HepG2 (cell line): ENCODE results near the gene HOXA1. TPM values are rescaled to one million over a fixed set of nuclear protein-coding genes. Genes with fewer than 3 reads are reported as not detected.

Source experiments
- ATAC-seq: fragments of 200-7000 bp; cut with Tn5 transposase; 3 replicates; pipeline ENCODE4 v1.9.1; 2020; ENCODE audit warnings: mild to moderate bottlenecking, moderate library complexity
- BruUV-seq: library from RNA; stranded (reverse); fragments of 400-500 nt; replicated peaks from 2 replicates; lab custom pipeline; 2021; lab: Mats Ljungman, UMichigan
- CTCF ChIA-PET: fragments of 300-600 bp; formaldehyde crosslinking; extraction: SDS; loops from one replicate; lab custom pipeline; 2021; ENCODE audit warnings: low total read pairs, inconsistent platforms, low intra/inter-chr PET ratio; lab: Yijun Ruan, JAX
- POLR2A ChIA-PET: fragments of 350-600 bp; sonication (Branson Sonifier 250); formaldehyde crosslinking; loops from one replicate; lab custom pipeline; 2020; ENCODE audit warnings: antibody characterized with exemption, inconsistent platforms; lab: Yijun Ruan, JAX
- DNase-seq: peaks from one replicate; pipeline ENCODE4 v3.0.0-alpha.2; 2015; ENCODE audit warnings: low spot score
- FAIRE-seq: peaks from 3 replicates; lab custom pipeline; 2011; peaks lifted over from hg19 to GRCh38; lab: Jason Lieb, UNC
- H2AFZ ChIP-seq: one replicate; pipeline ENCODE4 v1.6.1; 2011; ENCODE audit warnings: low read length, inconsistent platforms
- H3K27ac ChIP-seq: fragments of 300-600 bp; 3 replicates; pipeline ENCODE4 v1.8.0; 2011; ENCODE audit warnings: mixed run types, mild to moderate bottlenecking, mixed read lengths, low read length, inconsistent platforms; ENCODE audit not compliant: insufficient read depth; ENCODE audit errors: extremely low read length
- H3K27me3 ChIP-seq, 2 experiments: fragments of 200-600 bp in 1 of 2; 2 replicates in 1 of 2; 3 replicates in 1 of 2; pipeline versions ENCODE4 v1.6.0 to v1.8.0; 2011; ENCODE audit warnings: low read length in 2 of 2, mild to moderate bottlenecking in 2 of 2, moderate library complexity in 2 of 2, inconsistent platforms in 1 of 2; ENCODE audit not compliant: insufficient read depth in 2 of 2, control insufficient read depth in 1 of 2
- H3K36me3 ChIP-seq, 2 experiments: fragments of 200-600 bp in 1 of 2; replicated peaks in 1 of 2; 2 replicates in 1 of 2; 3 replicates in 1 of 2; pipeline versions ENCODE4 v1.5.1 to v1.8.0; 2011; ENCODE audit warnings: low read length in 2 of 2, inconsistent platforms in 1 of 2; ENCODE audit not compliant: insufficient read depth in 2 of 2, control insufficient read depth in 1 of 2
- H3K4me1 ChIP-seq: 2 replicates; pipeline ENCODE4 v1.5.1; 2012; ENCODE audit warnings: low read length, inconsistent platforms; ENCODE audit not compliant: insufficient read depth
- H3K4me2 ChIP-seq: 2 replicates; pipeline ENCODE4 v1.6.0; 2011; ENCODE audit warnings: low read depth, low read length, inconsistent platforms
- H3K4me3 ChIP-seq, 3 experiments: fragments of 200-600 bp in 1 of 3; sonication (generic), shearing (Covaris generic) in 1 of 3; replicated peaks in 1 of 3; 2 replicates each; pipeline ENCODE4 v1.5.1; 2011 to 2016; ENCODE audit warnings: low read length in 3 of 3, inconsistent platforms in 2 of 3, low read depth in 2 of 3, mild to moderate bottlenecking in 2 of 3, control low read depth in 1 of 3, mixed read lengths in 1 of 3; ENCODE audit not compliant: insufficient read depth in 1 of 3
- H3K79me2 ChIP-seq: one replicate; pipeline ENCODE4 v1.6.1; 2011; ENCODE audit warnings: low read length, inconsistent platforms; ENCODE audit not compliant: insufficient read depth
- H3K9ac ChIP-seq: 2 replicates; pipeline ENCODE4 v1.6.0; 2011; ENCODE audit warnings: mild to moderate bottlenecking, low read depth, low read length, inconsistent platforms; ENCODE audit not compliant: insufficient read depth
- H3K9me3 ChIP-seq: 2 replicates; pipeline ENCODE4 v1.5.1; 2012; ENCODE audit warnings: mild to moderate bottlenecking, low read length
- H4K20me1 ChIP-seq: 2 replicates; pipeline ENCODE4 v1.6.0; 2011; ENCODE audit warnings: inconsistent platforms, mild to moderate bottlenecking, low read length, moderate library complexity; ENCODE audit not compliant: insufficient read depth
- HCFC1 ChIP-seq: fragments of 150-350 bp; IDR thresholded peaks from 2 replicates; pipeline ENCODE4 v1.6.1; 2014; ENCODE audit warnings: low read depth, low read length
- HMG20B ChIP-seq: conservative IDR thresholded peaks from 2 replicates; pipeline ENCODE4 v1.6.1; 2016; ENCODE audit warnings: missing genetic modification reagents, missing compliant biosample characterization
- SIN3A ChIP-seq: IDR thresholded peaks from 2 replicates; pipeline ENCODE4 v1.6.1; 2011; ENCODE audit warnings: low read depth, mild to moderate bottlenecking, control low read depth, low read length, borderline replicate concordance
- SMAD3 ChIP-seq: sonication (generic); formaldehyde crosslinking; IDR thresholded peaks from 2 replicates; pipeline ENCODE4 v1.4.0; 2020; ENCODE audit warnings: missing genetic modification reagents
- ZNF20 ChIP-seq: sonication (generic); formaldehyde crosslinking; IDR thresholded peaks from 2 replicates; pipeline ENCODE4 v1.4.0; 2020; ENCODE audit warnings: mild to moderate bottlenecking, moderate library complexity, missing genetic modification reagents
- ZNF431 ChIP-seq: sonication (generic); formaldehyde crosslinking; IDR thresholded peaks from 2 replicates; pipeline ENCODE4 v1.9.0; 2022; ENCODE audit warnings: missing genetic modification reagents, low read depth, mild to moderate bottlenecking, borderline replicate concordance
- ZNF768 ChIP-seq: sonication (generic); formaldehyde crosslinking; IDR thresholded peaks from 2 replicates; pipeline ENCODE4 v1.4.0; 2020; ENCODE audit warnings: missing genetic modification reagents
- WGBS: methylation state at CpG from one replicate; pipeline ENCODE4 v1.1.6; 2017; ENCODE audit warnings: low lambda C conversion rate; 5-methylcytosine and 5-hydroxymethylcytosine counted together
- in situ Hi-C: cut with HindIII; loops from 2 replicates; pipeline ENCODE4 v1.10.0; 2017; ENCODE audit warnings: low pct_unique_long_range_greater_than_20kb; ENCODE audit not compliant: extremely low pct_ligation_motif_present
- intact Hi-C: fragments of 100-400 bp; cut with micrococcal nuclease; formaldehyde crosslinking; loops from one replicate; pipeline ENCODE4 v1.10.0; 2022; ENCODE audit not compliant: unreplicated experiment
- polyA plus RNA-seq, 8 experiments: library from polyadenylated mRNA; depleted of rRNA in 3 of 8; stranded (reverse) in 7 of 8; unstranded in 1 of 8; fragments of >200 nt; fragmentation: Illumina TruSeq in 4 of 8; extraction: Trizol in 4 of 8; gene quantifications; 2 replicates each; pipeline versions ENCODE4 v1.2.1 to v1.2.3, GENCODE V29; 2011 to 2016; ENCODE audit warnings: low read depth in 4 of 8, missing spikeins in 1 of 8, mixed read lengths in 1 of 8; ENCODE audit not compliant: insufficient read depth in 1 of 8
- total RNA-seq, 5 experiments: library from RNA; depleted of rRNA; stranded (reverse); fragments of >200 nt; fragmentation: Illumina TruSeq; extraction: Trizol; gene quantifications; 2 replicates each; pipeline ENCODE4 v1.2.3, GENCODE V29; 2016; ENCODE audit warnings: low read depth in 1 of 5
- TF ChIP-seq, protein P1 (sequence below): conservative IDR thresholded peaks from 2 replicates; pipeline ENCODE4 v1.6.1; 2018; ENCODE audit warnings: missing genetic modification reagents
- TF ChIP-seq, protein P2 (sequence below): sonication (generic); formaldehyde crosslinking; IDR thresholded peaks from 2 replicates; pipeline ENCODE4 v1.4.0; 2020; ENCODE audit warnings: mild to moderate bottlenecking, missing genetic modification reagents
- TF ChIP-seq, protein P3 (sequence below): sonication (generic); formaldehyde crosslinking; IDR thresholded peaks from 2 replicates; pipeline ENCODE4 v1.4.0; 2020; ENCODE audit warnings: missing genetic modification reagents

The HOXA1 gene
- total and polyA plus RNA-seq, 2 of the 13 experiments (the other 11 are each of a cell fraction or from before 2014, with no cell fraction given) = 0.18 to 0.20 TPM

DNA sequence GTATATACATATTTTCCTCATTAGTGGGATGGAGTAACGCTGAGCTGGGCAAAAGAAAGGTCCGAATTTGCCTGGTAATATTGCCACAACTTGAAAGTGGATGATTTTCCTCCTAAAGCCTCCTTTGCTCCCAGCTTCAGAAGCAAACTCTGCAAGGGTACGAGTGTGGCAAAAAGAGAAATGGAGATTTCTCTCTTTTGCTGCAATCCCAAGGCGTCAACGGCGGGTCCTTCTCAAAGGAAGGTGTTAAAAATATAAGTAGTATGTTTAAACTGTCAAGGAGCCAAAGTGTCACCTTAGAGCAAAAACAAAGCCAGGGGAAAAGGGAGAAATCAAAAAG is 19.1 kb upstream of the HOXA1 start:
- in situ Hi-C loops = no loop called here
- Histone ChIP-seq H3K27me3 (no peaks in the 10 kb centered on the region), H3K9ac (no peak overlapping the region), H3K36me3 (peaks cover 1 to 7% of the 10 kb centered on the region in 2 experiments; a peak in 3 of 5 replicates), H2AFZ (no peak overlapping the region), H3K4me1 (peaks cover 33% of the 10 kb centered on the region), H4K20me1 (peaks cover 12% of the 10 kb centered on the region; the same call in 1 of the 2 replicates), H3K27ac (no peak overlapping the region), H3K4me3 (no peak overlapping the region), H3K79me2 (peaks cover 33% of the 10 kb centered on the region), H3K9me3 (no peaks in the 10 kb centered on the region), H3K4me2 (no peak overlapping the region)
- intact Hi-C loops = no loop called here
- no peak for ATAC-seq
- TF ChIP-seq, protein P1, sequence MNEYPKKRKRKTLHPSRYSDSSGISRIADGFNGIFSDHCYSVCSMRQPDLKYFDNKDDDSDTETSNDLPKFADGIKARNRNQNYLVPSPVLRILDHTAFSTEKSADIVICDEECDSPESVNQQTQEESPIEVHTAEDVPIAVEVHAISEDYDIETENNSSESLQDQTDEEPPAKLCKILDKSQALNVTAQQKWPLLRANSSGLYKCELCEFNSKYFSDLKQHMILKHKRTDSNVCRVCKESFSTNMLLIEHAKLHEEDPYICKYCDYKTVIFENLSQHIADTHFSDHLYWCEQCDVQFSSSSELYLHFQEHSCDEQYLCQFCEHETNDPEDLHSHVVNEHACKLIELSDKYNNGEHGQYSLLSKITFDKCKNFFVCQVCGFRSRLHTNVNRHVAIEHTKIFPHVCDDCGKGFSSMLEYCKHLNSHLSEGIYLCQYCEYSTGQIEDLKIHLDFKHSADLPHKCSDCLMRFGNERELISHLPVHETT (CRISPR knock-in tag) = no peak
- TF ChIP-seq SIN3A (no peak), HMG20B (CRISPR knock-in tag) (no peak), ZNF768 (CRISPR knock-in tag) (no peak), HCFC1 (no peak), SMAD3 (CRISPR knock-in tag) (no peak), ZNF20 (CRISPR knock-in tag) (no peak), ZNF431 (CRISPR knock-in tag) (no peak)
- TF ChIP-seq, protein P2, sequence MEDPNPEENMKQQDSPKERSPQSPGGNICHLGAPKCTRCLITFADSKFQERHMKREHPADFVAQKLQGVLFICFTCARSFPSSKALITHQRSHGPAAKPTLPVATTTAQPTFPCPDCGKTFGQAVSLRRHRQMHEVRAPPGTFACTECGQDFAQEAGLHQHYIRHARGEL (CRISPR knock-in tag) = no peak
- TF ChIP-seq, protein P3, sequence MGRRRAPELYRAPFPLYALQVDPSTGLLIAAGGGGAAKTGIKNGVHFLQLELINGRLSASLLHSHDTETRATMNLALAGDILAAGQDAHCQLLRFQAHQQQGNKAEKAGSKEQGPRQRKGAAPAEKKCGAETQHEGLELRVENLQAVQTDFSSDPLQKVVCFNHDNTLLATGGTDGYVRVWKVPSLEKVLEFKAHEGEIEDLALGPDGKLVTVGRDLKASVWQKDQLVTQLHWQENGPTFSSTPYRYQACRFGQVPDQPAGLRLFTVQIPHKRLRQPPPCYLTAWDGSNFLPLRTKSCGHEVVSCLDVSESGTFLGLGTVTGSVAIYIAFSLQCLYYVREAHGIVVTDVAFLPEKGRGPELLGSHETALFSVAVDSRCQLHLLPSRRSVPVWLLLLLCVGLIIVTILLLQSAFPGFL (CRISPR knock-in tag) = no peak
- BruUV-seq = no TSS peak
- ChIA-PET POLR2A (no interaction called here), CTCF (no interaction called here)
- DNase-seq = no peak
- WGBS = 99% methylated on average over 6 of the region's 6 CpGs
- no peak for FAIRE-seq
